Esophagus squamous epithelium (tissue), 4 donors: Measurements from ENCODE around the gene RAB27A.

Source experiments
- POLR2A ChIP-seq, 4 donors: fragments of 450-650 bp; IDR thresholded peaks; one replicate each; pipeline ENCODE4 v1.6.1; 2017; ENCODE audit warnings: antibody characterized with exemption in 4 of 4, mild to moderate bottlenecking in 4 of 4, moderate library complexity in 3 of 4
- TF ChIP-seq, protein P1 (sequence below), 6 experiments: fragments of 450-650 bp in 4 of 6; fragments of 200-600 bp in 2 of 6; sonication (generic) in 2 of 6; IDR thresholded peaks; one replicate each; pipeline ENCODE4 v1.5.1; 2016 to 2019; ENCODE audit warnings: antibody characterized with exemption in 6 of 6, mild to moderate bottlenecking in 4 of 6, moderate library complexity in 4 of 6

DNA sequence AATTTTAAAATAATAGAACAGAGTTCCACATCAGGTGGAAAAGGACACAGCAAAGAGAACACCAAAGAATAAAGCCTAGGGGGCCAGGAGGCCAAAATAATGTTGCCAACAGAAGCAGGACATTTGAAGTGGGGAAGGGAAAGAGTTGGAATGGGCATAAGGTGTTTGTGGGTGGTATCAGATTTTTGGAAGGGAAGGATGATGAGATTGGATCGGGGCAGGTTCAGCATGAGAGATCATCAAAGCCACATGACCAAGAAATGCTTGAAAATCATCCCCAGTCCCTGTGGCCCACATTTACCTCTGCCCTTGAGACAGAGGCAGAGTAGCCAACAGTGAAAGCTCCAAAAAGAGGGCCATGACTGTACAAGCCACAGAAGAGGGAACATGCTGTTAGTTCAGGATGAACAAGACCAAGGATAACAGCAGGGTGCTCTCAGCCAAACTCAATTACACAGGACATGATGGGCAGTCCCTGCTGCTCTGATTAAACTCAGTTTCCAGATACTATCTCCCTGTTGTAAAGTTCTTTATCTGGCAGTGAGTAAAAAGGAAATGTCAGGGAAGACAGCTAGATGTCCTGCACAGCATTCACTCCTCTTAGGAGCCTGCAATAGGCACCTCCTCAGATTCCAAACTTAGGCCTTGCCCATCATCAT is 32.5 kb downstream of the RAB27A start:
- no peak for TF ChIP-seq POLR2A (IDR thresholded peaks at IDR 0.05)
- TF ChIP-seq, protein P1, sequence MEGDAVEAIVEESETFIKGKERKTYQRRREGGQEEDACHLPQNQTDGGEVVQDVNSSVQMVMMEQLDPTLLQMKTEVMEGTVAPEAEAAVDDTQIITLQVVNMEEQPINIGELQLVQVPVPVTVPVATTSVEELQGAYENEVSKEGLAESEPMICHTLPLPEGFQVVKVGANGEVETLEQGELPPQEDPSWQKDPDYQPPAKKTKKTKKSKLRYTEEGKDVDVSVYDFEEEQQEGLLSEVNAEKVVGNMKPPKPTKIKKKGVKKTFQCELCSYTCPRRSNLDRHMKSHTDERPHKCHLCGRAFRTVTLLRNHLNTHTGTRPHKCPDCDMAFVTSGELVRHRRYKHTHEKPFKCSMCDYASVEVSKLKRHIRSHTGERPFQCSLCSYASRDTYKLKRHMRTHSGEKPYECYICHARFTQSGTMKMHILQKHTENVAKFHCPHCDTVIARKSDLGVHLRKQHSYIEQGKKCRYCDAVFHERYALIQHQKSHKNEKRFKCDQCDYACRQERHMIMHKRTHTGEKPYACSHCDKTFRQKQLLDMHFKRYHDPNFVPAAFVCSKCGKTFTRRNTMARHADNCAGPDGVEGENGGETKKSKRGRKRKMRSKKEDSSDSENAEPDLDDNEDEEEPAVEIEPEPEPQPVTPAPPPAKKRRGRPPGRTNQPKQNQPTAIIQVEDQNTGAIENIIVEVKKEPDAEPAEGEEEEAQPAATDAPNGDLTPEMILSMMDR (IDR thresholded peaks at IDR 0.05) = no peak
